Liver (tissue), 9 donors: ENCODE data around the gene CEP78. TPM values are rescaled to one million over a fixed set of nuclear protein-coding genes. Genes with fewer than 3 reads are reported as not detected.

Experiments used
- DNase-seq: peaks from one replicate; pipeline ENCODE4 v3.0.0-alpha.2; 2017; ENCODE audit warnings: low spot score
- H3K27ac ChIP-seq, 2 donors: one replicate each; pipeline ENCODE4 v1.7.0; 2013; ENCODE audit warnings: inconsistent platforms in 2 of 2, low read length in 2 of 2, control low read depth in 1 of 2, low read depth in 1 of 2, mild to moderate bottlenecking in 1 of 2
- H3K27me3 ChIP-seq, 4 donors: one replicate each; pipeline versions ENCODE4 v1.6.1 to v1.7.0; 2013; ENCODE audit warnings: low read length in 3 of 4, inconsistent platforms in 1 of 4, mild to moderate bottlenecking in 1 of 4, moderate library complexity in 1 of 4; ENCODE audit not compliant: control insufficient read depth in 4 of 4, insufficient read depth in 4 of 4
- H3K36me3 ChIP-seq, 4 donors: one replicate each; pipeline versions ENCODE4 v1.6.1 to v1.7.0; 2013; ENCODE audit warnings: low read length in 3 of 4, mild to moderate bottlenecking in 3 of 4, low read depth in 1 of 4, moderate library complexity in 1 of 4; ENCODE audit not compliant: control insufficient read depth in 4 of 4, insufficient read depth in 3 of 4
- H3K4me1 ChIP-seq, 4 donors: one replicate each; pipeline versions ENCODE4 v1.6.1 to v1.7.0; 2013; ENCODE audit warnings: low read length in 3 of 4, mild to moderate bottlenecking in 3 of 4, moderate library complexity in 1 of 4; ENCODE audit not compliant: control insufficient read depth in 4 of 4, insufficient read depth in 4 of 4
- H3K4me3 ChIP-seq, 3 donors: one replicate each; pipeline versions ENCODE4 v1.6.1 to v1.7.0; 2013; ENCODE audit warnings: low read length in 3 of 3, control low read depth in 1 of 3, low read depth in 1 of 3, mild to moderate bottlenecking in 1 of 3
- H3K9ac ChIP-seq, 2 donors: one replicate each; pipeline ENCODE4 v1.7.0; 2013; ENCODE audit warnings: low read length in 2 of 2, mild to moderate bottlenecking in 2 of 2, moderate library complexity in 2 of 2, control low read depth in 1 of 2, low read depth in 1 of 2
- H3K9me3 ChIP-seq, 4 donors: one replicate each; pipeline versions ENCODE4 v1.6.1 to v1.7.0; 2013; ENCODE audit warnings: low read length in 3 of 4; ENCODE audit not compliant: control insufficient read depth in 4 of 4
- ATF3 ChIP-seq: IDR thresholded peaks from 2 replicates; pipeline ENCODE4 v1.6.1; 2016; ENCODE audit warnings: antibody characterized with exemption
- CTCF ChIP-seq: fragments of 150-350 bp; IDR thresholded peaks from 2 replicates; pipeline ENCODE4 v1.5.1; 2017; ENCODE audit warnings: improper control_type of control experiment, low read depth, low read length; ENCODE audit not compliant: missing input control
- EGR1 ChIP-seq, 2 donors: IDR thresholded peaks; 2 replicates each; pipeline ENCODE4 v1.6.1; 2016 to 2018; ENCODE audit warnings: antibody characterized with exemption in 2 of 2, low read depth in 2 of 2
- FOXA1 ChIP-seq: IDR thresholded peaks from 2 replicates; pipeline ENCODE4 v1.6.1; 2016; ENCODE audit warnings: antibody characterized with exemption
- GABPA ChIP-seq, 2 donors: IDR thresholded peaks in 1 of 2; conservative IDR thresholded peaks in 1 of 2; 2 replicates each; pipeline ENCODE4 v1.6.1; 2016; ENCODE audit warnings: antibody characterized with exemption in 2 of 2, mild to moderate bottlenecking in 1 of 2, moderate library complexity in 1 of 2
- HNF4A ChIP-seq, 2 donors: conservative IDR thresholded peaks; 2 replicates each; pipeline ENCODE4 v1.6.1; 2016; ENCODE audit warnings: antibody characterized with exemption in 2 of 2, mild to moderate bottlenecking in 2 of 2
- JUND ChIP-seq, 2 donors: IDR thresholded peaks; 2 replicates each; pipeline ENCODE4 v1.6.1; 2016; ENCODE audit warnings: antibody characterized with exemption in 2 of 2
- REST ChIP-seq: IDR thresholded peaks from 2 replicates; pipeline ENCODE4 v1.6.1; 2016; ENCODE audit warnings: antibody characterized with exemption, mild to moderate bottlenecking
- RXRA ChIP-seq, 2 donors: IDR thresholded peaks; 2 replicates each; pipeline ENCODE4 v1.6.1; 2017 to 2018; ENCODE audit warnings: antibody characterized with exemption in 2 of 2, mild to moderate bottlenecking in 1 of 2
- SP1 ChIP-seq: IDR thresholded peaks from 2 replicates; pipeline ENCODE4 v1.6.1; 2018; ENCODE audit warnings: antibody characterized with exemption, mild to moderate bottlenecking
- TAF1 ChIP-seq: conservative IDR thresholded peaks from 2 replicates; pipeline ENCODE4 v1.6.1; 2016; ENCODE audit warnings: antibody characterized with exemption, mild to moderate bottlenecking
- YY1 ChIP-seq: IDR thresholded peaks from 2 replicates; pipeline ENCODE4 v1.6.1; 2016; ENCODE audit warnings: antibody characterized with exemption, mild to moderate bottlenecking
- ZBTB33 ChIP-seq: IDR thresholded peaks from 2 replicates; pipeline ENCODE4 v1.6.1; 2016; ENCODE audit warnings: antibody characterized with exemption
- WGBS: extraction: QIAGEN DNeasy Blood & Tissue Kit; methylation state at CpG from one replicate; pipeline ENCODE4 v1.1.7; 2013; 5-methylcytosine and 5-hydroxymethylcytosine counted together
- polyA plus RNA-seq, 2 donors: library from polyadenylated mRNA; stranded (reverse) in 1 of 2; unstranded in 1 of 2; fragments of 200-250 nt in 1 of 2; fragments of >200 nt in 1 of 2; fragmentation: Nextera tagmentation in 1 of 2; extraction: Ambion mirVana in 1 of 2; gene quantifications; one replicate each; pipeline versions ENCODE4 v1.2.1 to v1.2.3, GENCODE V29; 2013 to 2015
- total RNA-seq, 2 donors: library from RNA; depleted of rRNA; stranded (reverse); fragments of >200 nt; gene quantifications; one replicate each; pipeline ENCODE4 v1.2.3, GENCODE V29; 2014
- TF ChIP-seq, protein P1 (sequence below): IDR thresholded peaks from 2 replicates; pipeline ENCODE4 v1.6.1; 2016; ENCODE audit warnings: antibody characterized with exemption
- donor health status: healthy.
- donor health status: healthy.
- donor health status: healthy.
- donor health status: healthy.
- donor health status: healthy.

CEP78 gene
- total and polyA plus RNA-seq, 4 donors = 2.6 to 12.0 (median 6.4) TPM

DNA sequence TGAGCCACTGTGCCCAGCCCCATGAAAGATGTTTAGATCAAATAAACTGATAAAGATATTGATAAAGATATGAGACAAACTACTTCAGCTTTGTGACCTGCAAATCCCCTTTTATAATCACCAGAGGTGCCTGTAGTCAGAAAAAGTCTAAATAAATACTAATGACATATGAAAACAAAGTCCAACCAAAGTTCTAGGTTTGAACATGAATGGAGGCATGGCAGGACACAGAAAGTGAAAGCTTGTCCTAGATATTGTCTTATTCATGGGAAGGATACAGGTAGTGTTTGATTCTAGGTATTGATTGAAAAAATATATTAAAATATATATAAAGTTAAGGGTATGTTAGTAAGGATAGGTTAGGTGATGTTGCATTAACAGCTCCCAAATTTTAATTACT, 36.4 kb downstream of the CEP78 start:
- peak overlapping the region in 1 of 2 donors; percentile 56 for H3K27ac ChIP-seq
- peaks cover 0 to 6% (median 2%) of the 10 kb centered on the region in 4 donors for H3K36me3 ChIP-seq
- H3K4me1 ChIP-seq = peaks cover 0 to 4% (median 2%) of the 10 kb centered on the region in 4 donors
- DNase-seq = no peak
- TF ChIP-seq GABPA (IDR thresholded peaks at IDR 0.05 in 1 of 2, conservative IDR thresholded peaks at IDR 0.05 in 1 of 2) (no peak), YY1 (peak; percentile 34), RXRA (IDR thresholded peaks at IDR 0.05) (peak in 1 of 2 donors; percentile 18), SP1 (peak; percentile 20), ATF3 (no peak), HNF4A (conservative IDR thresholded peaks at IDR 0.05) (peak; percentile 60 to 67), TAF1 (no peak), EGR1 (IDR thresholded peaks at IDR 0.05; ENCODE audit: low read depth in 2 of 2) (no peak), REST (no peak)
- TF ChIP-seq, protein P1, sequence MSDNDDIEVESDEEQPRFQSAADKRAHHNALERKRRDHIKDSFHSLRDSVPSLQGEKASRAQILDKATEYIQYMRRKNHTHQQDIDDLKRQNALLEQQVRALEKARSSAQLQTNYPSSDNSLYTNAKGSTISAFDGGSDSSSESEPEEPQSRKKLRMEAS = no peak
- no peaks in the 10 kb centered on the region for H3K27me3 ChIP-seq
- H3K4me3 ChIP-seq = no peak overlapping the region
- no peak overlapping the region for H3K9ac ChIP-seq
- H3K9me3 ChIP-seq = no peaks in the 10 kb centered on the region

DNA sequence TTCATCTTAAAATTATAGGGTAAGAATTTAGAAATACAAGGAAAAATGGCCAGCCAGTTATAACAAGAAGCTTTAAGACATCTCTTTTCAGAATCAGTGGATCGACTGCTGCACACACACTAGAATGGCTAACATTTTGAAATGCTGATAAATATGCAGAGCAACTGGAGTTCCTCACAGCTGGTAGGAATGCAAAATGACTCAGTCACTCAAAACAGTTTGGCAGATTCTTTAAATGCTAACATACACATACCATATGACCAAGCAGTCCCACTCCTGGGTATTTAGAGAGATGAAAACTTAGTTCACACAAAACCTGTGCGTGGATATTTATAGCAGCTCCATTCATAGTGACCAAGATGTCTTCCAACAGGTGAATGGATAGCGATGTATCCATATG, 37.9 kb downstream of the CEP78 start:
- TF ChIP-seq JUND (IDR thresholded peaks at IDR 0.05) (no peak), RXRA (IDR thresholded peaks at IDR 0.05) (no peak), SP1 (no peak), TAF1 (no peak), FOXA1 (no peak), GABPA (IDR thresholded peaks at IDR 0.05 in 1 of 2, conservative IDR thresholded peaks at IDR 0.05 in 1 of 2) (no peak), CTCF (no peak), ZBTB33 (no peak)
- TF ChIP-seq, protein P1 = no peak
- Histone ChIP-seq H3K27ac (no peak overlapping the region), H3K36me3 (peaks cover 0 to 3% (median 0%) of the 10 kb centered on the region in 4 donors), H3K4me1 (peaks cover 0 to 17% (median 11%) of the 10 kb centered on the region in 4 donors), H3K27me3 (no peaks in the 10 kb centered on the region), H3K4me3 (no peak overlapping the region), H3K9me3 (no peaks in the 10 kb centered on the region), H3K9ac (no peak overlapping the region)
- DNase-seq = no peak
- 98% methylated on average over 3 of the region's 3 CpGs for WGBS
